ENCODE data around the gene HSD11B1L. TPM values are rescaled to one million over a fixed set of nuclear protein-coding genes. Genes with fewer than 3 reads are reported as not detected.

Gene HSD11B1L
- total RNA-seq, 1 experiment from 2014 or later: 10.9 TPM

GRCh38 chr19:5696196-5697021, 15.6 kb downstream of the HSD11B1L start:
- ATAC-seq (no peak), DNase-seq (no peak)
- H3K79me2 ChIP-seq (ENCODE audit: low read length): peaks cover 39% of the 10 kb centered on the region
- H2AFZ ChIP-seq (ENCODE audit: low read length): no peak overlapping the region
- H3K9me2 ChIP-seq (replicated peaks; ENCODE audit: low read length): no peaks in the 10 kb centered on the region
- H4K20me1 ChIP-seq (ENCODE audit: low read length): peaks cover 48% of the 10 kb centered on the region
- H3K9me3 ChIP-seq (ENCODE audit: low read length): no peaks in the 10 kb centered on the region
- peaks cover 7% of the 10 kb centered on the region for H3K4me1 ChIP-seq (ENCODE audit: insufficient read depth, low read length)
- H3K36me3 ChIP-seq (ENCODE audit: low read depth, low read length): peaks cover 69% of the 10 kb centered on the region
- H3F3A ChIP-seq (ENCODE audit: low read length, unreplicated experiment): peaks cover 14% of the 10 kb centered on the region
- TF ChIP-seq, protein P1, sequence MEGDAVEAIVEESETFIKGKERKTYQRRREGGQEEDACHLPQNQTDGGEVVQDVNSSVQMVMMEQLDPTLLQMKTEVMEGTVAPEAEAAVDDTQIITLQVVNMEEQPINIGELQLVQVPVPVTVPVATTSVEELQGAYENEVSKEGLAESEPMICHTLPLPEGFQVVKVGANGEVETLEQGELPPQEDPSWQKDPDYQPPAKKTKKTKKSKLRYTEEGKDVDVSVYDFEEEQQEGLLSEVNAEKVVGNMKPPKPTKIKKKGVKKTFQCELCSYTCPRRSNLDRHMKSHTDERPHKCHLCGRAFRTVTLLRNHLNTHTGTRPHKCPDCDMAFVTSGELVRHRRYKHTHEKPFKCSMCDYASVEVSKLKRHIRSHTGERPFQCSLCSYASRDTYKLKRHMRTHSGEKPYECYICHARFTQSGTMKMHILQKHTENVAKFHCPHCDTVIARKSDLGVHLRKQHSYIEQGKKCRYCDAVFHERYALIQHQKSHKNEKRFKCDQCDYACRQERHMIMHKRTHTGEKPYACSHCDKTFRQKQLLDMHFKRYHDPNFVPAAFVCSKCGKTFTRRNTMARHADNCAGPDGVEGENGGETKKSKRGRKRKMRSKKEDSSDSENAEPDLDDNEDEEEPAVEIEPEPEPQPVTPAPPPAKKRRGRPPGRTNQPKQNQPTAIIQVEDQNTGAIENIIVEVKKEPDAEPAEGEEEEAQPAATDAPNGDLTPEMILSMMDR (conservative IDR thresholded peaks at IDR 0.05; ENCODE audit: low read depth, low read length): no peak
- no peak for TF ChIP-seq EZH2phosphoT487 (IDR thresholded peaks at IDR 0.05; ENCODE audit: borderline replicate concordance, low read length)
- TF ChIP-seq EZH2 (IDR thresholded peaks at IDR 0.05; ENCODE audit: low read length, unreplicated experiment): no peak
- H3K27me3 ChIP-seq (ENCODE audit: low read length): no peaks in the 10 kb centered on the region
- no peak overlapping the region for H3K4me3 ChIP-seq (ENCODE audit: low read length)
- no peak overlapping the region for H3K27ac ChIP-seq (ENCODE audit: low read length)
- H3K9ac ChIP-seq (ENCODE audit: low read length): no peak overlapping the region
- BruUV-seq (replicated peaks): no TSS peak
- POLR2A ChIA-PET (ENCODE audit: unreplicated experiment): interaction anchor here (0.8 kb wide), 1 partner anchor 1441 kb away, joined by 4 read pairs; no protein-coding TSS in a partner anchor
- CTCF ChIA-PET: no interaction called here
- intact Hi-C loops (cut with micrococcal nuclease): no loop called here
- no peak overlapping the region for H3K4me2 ChIP-seq (ENCODE audit: low read length)

DNA sequence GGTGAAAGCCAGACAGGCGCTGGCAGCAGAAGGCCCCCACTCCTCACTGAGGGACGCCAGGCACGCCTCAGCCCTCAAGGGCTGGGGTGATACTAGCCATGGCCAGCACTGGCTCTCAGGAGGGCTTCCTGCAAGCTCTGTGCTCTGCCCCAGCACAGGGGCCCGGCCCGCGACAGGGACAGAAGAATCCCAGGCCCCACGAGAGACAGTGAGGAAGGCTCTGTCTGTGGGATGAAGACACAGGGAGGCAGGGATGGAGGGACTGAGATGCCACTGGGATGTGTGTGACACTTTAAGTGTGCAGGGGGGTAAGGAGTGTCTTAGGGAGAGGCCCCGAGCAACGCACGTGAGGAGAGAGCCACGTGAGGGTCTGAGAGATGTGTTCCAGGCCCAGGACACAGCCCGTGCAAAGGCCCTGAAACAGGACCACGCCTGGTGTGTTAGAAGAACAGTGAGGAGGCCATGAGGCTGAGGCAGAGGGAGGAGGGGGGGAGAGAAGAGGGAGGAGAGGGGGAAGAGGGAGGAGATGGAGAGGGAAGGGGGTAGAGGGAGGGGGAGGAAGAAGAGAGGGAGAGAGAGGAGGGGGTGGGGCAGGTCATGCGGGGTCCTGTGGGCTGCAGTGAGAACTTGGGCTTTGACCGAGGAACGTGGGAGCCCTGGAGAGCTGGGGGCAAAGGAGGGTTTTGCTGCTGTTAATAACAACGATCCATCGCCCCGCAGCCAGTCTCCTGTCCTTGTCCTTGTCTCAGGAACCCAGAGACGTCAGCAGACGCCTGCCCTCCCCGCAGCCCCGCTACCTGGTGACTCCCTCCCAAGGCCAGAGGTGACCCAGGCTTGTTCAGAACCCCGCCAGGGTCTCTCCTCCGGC, 16.4 kb downstream of the HSD11B1L start:
- ATAC-seq (no peak), DNase-seq (no peak)
- Histone ChIP-seq H3K9me2 (replicated peaks; ENCODE audit: low read length) (no peaks in the 10 kb centered on the region), H2AFZ (ENCODE audit: low read length) (no peak overlapping the region), H3K4me2 (ENCODE audit: low read length) (no peak overlapping the region), H3F3A (ENCODE audit: low read length, unreplicated experiment) (peaks cover 9% of the 10 kb centered on the region), H3K27me3 (ENCODE audit: low read length) (no peaks in the 10 kb centered on the region), H3K79me2 (ENCODE audit: low read length) (peaks cover 31% of the 10 kb centered on the region), H3K4me1 (ENCODE audit: insufficient read depth, low read length) (peaks cover under 1% of the 10 kb centered on the region; the same call in 1 of the 2 replicates), H3K36me3 (ENCODE audit: low read depth, low read length) (peaks cover 61% of the 10 kb centered on the region), H3K27ac (ENCODE audit: low read length) (no peak overlapping the region), H4K20me1 (ENCODE audit: low read length) (peaks cover 41% of the 10 kb centered on the region), H3K9ac (ENCODE audit: low read length) (no peak overlapping the region), H3K9me3 (ENCODE audit: low read length) (no peaks in the 10 kb centered on the region), H3K4me3 (ENCODE audit: low read length) (no peak overlapping the region)
- ChIA-PET CTCF (no interaction called here), POLR2A (ENCODE audit: unreplicated experiment) (no interaction called here)
- BruUV-seq (replicated peaks): no TSS peak
- intact Hi-C loops (cut with micrococcal nuclease): no loop called here
- TF ChIP-seq EZH2 (IDR thresholded peaks at IDR 0.05; ENCODE audit: low read length, unreplicated experiment) (no peak), EZH2phosphoT487 (IDR thresholded peaks at IDR 0.05; ENCODE audit: borderline replicate concordance, low read length) (no peak)
- TF ChIP-seq, protein P1 (conservative IDR thresholded peaks at IDR 0.05; ENCODE audit: low read depth, low read length): no peak
